Esophagus squamous epithelium (tissue), 5 donors: Measurements from ENCODE around the gene EPS8. TPM values are rescaled to one million over a fixed set of nuclear protein-coding genes. Genes with fewer than 3 reads are reported as not detected.

Source experiments
- DNase-seq: peaks from one replicate; lab custom pipeline; 2025; lab: John Stamatoyannopoulos, UW
- H3K27ac ChIP-seq, 4 donors: fragments of 200-600 bp; sonication (generic); one replicate each; pipeline ENCODE4 v1.5.1; 2016 to 2019; ENCODE audit warnings: mild to moderate bottlenecking in 1 of 4
- H3K27me3 ChIP-seq, 4 donors: fragments of 200-600 bp; sonication (generic); 1 replicate in 3 of 4; 2 replicates in 1 of 4; pipeline versions ENCODE4 v1.5.1 to v1.6.0; 2017 to 2021; ENCODE audit warnings: antibody characterized with exemption in 1 of 4
- H3K36me3 ChIP-seq, 3 donors: fragments of 200-600 bp; sonication (generic); one replicate each; pipeline ENCODE4 v1.5.1; 2016 to 2019
- H3K4me1 ChIP-seq, 3 donors: fragments of 200-600 bp; sonication (generic); one replicate each; pipeline ENCODE4 v1.5.1; 2017 to 2019
- H3K4me3 ChIP-seq, 4 donors: fragments of 200-600 bp; sonication (generic); 1 replicate in 3 of 4; 2 replicates in 1 of 4; pipeline ENCODE4 v1.5.1; 2016 to 2019; ENCODE audit warnings: mild to moderate bottlenecking in 2 of 4, moderate library complexity in 1 of 4
- H3K9me3 ChIP-seq, 3 donors: fragments of 200-600 bp; sonication (generic); one replicate each; pipeline ENCODE4 v1.5.1; 2016 to 2019
- POLR2A ChIP-seq, 4 donors: fragments of 450-650 bp; IDR thresholded peaks; one replicate each; pipeline ENCODE4 v1.6.1; 2017; ENCODE audit warnings: antibody characterized with exemption in 4 of 4, mild to moderate bottlenecking in 4 of 4, moderate library complexity in 3 of 4
- WGBS, 2 donors: methylation state at CpG; one replicate each; pipeline ENCODE4 v1.1.5; 2018; 5-methylcytosine and 5-hydroxymethylcytosine counted together
- intact Hi-C: fragments of 100-400 bp; cut with DNase I; formaldehyde crosslinking; loops from one replicate; pipeline ENCODE4 v1.15.0; 2022
- total RNA-seq, 4 donors: library from RNA; depleted of rRNA; stranded (reverse); fragments of >200 nt; gene quantifications; one replicate each; pipeline ENCODE4 v1.1.0, GENCODE V29; 2016
- TF ChIP-seq, protein P1 (sequence below), 6 experiments: fragments of 450-650 bp in 4 of 6; fragments of 200-600 bp in 2 of 6; sonication (generic) in 2 of 6; IDR thresholded peaks; one replicate each; pipeline ENCODE4 v1.5.1; 2016 to 2019; ENCODE audit warnings: antibody characterized with exemption in 6 of 6, mild to moderate bottlenecking in 4 of 6, moderate library complexity in 4 of 6
- donor health status: DM: yes; HTN: yes; CAD: no.

EPS8 gene
- total RNA-seq, 4 donors from 2014 or later: 14.2 to 56.6 (median 17.7) TPM

GRCh38 chr12:15774819-15775218 is 14.4 kb downstream of the EPS8 start:
- Histone ChIP-seq H3K27me3 (no peaks in the 10 kb centered on the region), H3K36me3 (no peaks in the 10 kb centered on the region), H3K9me3 (no peaks in the 10 kb centered on the region), H3K4me3 (no peak overlapping the region), H3K4me1 (peaks cover 0 to 42% (median 9%) of the 10 kb centered on the region in 3 donors), H3K27ac (no peak overlapping the region)
- 80 to 96% methylated on average over 1 of the region's 1 CpG for WGBS, 2 donors
- TF ChIP-seq, protein P1, sequence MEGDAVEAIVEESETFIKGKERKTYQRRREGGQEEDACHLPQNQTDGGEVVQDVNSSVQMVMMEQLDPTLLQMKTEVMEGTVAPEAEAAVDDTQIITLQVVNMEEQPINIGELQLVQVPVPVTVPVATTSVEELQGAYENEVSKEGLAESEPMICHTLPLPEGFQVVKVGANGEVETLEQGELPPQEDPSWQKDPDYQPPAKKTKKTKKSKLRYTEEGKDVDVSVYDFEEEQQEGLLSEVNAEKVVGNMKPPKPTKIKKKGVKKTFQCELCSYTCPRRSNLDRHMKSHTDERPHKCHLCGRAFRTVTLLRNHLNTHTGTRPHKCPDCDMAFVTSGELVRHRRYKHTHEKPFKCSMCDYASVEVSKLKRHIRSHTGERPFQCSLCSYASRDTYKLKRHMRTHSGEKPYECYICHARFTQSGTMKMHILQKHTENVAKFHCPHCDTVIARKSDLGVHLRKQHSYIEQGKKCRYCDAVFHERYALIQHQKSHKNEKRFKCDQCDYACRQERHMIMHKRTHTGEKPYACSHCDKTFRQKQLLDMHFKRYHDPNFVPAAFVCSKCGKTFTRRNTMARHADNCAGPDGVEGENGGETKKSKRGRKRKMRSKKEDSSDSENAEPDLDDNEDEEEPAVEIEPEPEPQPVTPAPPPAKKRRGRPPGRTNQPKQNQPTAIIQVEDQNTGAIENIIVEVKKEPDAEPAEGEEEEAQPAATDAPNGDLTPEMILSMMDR (IDR thresholded peaks at IDR 0.05): no peak
- no peak for TF ChIP-seq POLR2A (IDR thresholded peaks at IDR 0.05)
- intact Hi-C loops: no loop called here
- no peak for DNase-seq

DNA sequence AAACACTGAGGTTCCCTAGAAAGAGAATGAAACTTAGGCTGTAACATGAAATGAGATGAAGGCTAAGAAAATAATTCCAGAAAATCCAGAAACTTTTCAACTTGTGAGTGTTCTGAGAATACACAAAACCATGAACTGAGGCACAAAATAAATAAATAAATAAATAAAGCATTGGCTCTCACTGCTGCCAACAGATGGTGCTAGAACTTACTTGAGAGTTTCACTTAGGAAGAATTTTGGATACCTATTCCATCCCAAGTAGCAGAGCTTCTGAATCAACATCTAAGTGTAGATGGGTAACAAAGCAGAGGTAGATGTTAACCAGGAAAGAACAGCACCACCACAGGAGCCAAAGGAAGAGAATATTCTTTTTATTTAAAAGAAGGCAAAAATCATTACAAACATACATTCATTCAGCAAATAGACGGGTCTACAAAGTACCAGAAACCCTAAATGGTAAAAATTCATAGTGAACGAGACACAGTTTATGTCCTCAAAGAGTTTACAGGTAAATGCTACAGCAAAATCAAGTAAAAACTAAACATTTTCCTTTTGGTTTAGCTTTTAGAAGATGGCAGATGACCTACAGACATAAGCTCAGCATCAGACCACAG is 16.7 kb downstream of the EPS8 start:
- no peak for DNase-seq
- H3K36me3 ChIP-seq: no peaks in the 10 kb centered on the region
- H3K4me3 ChIP-seq: no peak overlapping the region
- H3K27ac ChIP-seq: no peak overlapping the region
- 86 to 88% methylated on average over 2 of the region's 2 CpGs for WGBS, 2 donors
- intact Hi-C loops: no loop called here
- H3K27me3 ChIP-seq: no peaks in the 10 kb centered on the region
- peaks cover 0 to 42% (median 8%) of the 10 kb centered on the region in 3 donors for H3K4me1 ChIP-seq
- TF ChIP-seq, protein P1 (IDR thresholded peaks at IDR 0.05): peak in 4 of 6 experiments; percentile 21 to 58 (median 33)
- no peak for TF ChIP-seq POLR2A (IDR thresholded peaks at IDR 0.05)
- no peaks in the 10 kb centered on the region for H3K9me3 ChIP-seq

GRCh38 chr12:15770581-15770980 is 18.6 kb downstream of the EPS8 start:
- intact Hi-C loops: no loop called here
- H3K4me1 ChIP-seq: peaks cover 0 to 44% (median 9%) of the 10 kb centered on the region in 3 donors
- H3K36me3 ChIP-seq: no peaks in the 10 kb centered on the region
- TF ChIP-seq, protein P1 (IDR thresholded peaks at IDR 0.05): no peak
- DNase-seq: no peak
- peak overlapping the region in 3 of 4 donors; percentile 25 to 55 (median 26) for H3K27ac ChIP-seq
- H3K9me3 ChIP-seq: no peaks in the 10 kb centered on the region
- no peak overlapping the region for H3K4me3 ChIP-seq
- 69 to 81% methylated on average over 1 of the region's 1 CpG for WGBS, 2 donors
- H3K27me3 ChIP-seq: no peaks in the 10 kb centered on the region

DNA sequence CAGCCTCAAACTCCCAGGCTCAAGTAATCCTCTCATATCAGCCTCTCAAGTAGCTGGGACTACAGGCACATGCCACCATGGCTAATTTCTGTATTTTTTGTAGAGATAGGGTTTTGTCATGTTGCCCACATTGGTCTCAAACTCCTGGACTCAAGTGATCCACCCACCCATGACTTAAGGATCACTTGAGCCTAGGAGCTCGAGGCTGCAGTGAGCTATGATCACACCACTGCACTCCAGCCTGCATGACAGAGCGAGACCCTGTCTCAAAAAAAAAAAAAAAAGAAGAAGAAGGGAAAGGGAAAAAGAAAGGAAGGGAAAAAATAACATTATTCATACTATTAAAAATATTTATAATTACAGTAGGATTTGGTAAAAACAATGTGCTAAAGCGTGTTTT is 19.2 kb downstream of the EPS8 start:
- Histone ChIP-seq H3K36me3 (no peaks in the 10 kb centered on the region), H3K9me3 (no peaks in the 10 kb centered on the region), H3K4me3 (no peak overlapping the region), H3K4me1 (peaks cover 0 to 43% (median 9%) of the 10 kb centered on the region in 3 donors), H3K27me3 (no peaks in the 10 kb centered on the region), H3K27ac (peak overlapping the region in 1 of 4 donors; percentile 55)
- TF ChIP-seq, protein P1 (IDR thresholded peaks at IDR 0.05): no peak
- TF ChIP-seq POLR2A (IDR thresholded peaks at IDR 0.05): no peak
- DNase-seq: no peak
- intact Hi-C loops: no loop called here
- 71 to 83% methylated on average over 1 to 3 of the region's 3 CpGs for WGBS, 2 donors

GRCh38 chr12:15769586-15769985 is 19.6 kb downstream of the EPS8 start:
- intact Hi-C loops: no loop called here
- Histone ChIP-seq H3K9me3 (no peaks in the 10 kb centered on the region), H3K36me3 (no peaks in the 10 kb centered on the region), H3K4me3 (no peak overlapping the region), H3K4me1 (peaks cover 0 to 40% (median 9%) of the 10 kb centered on the region in 3 donors), H3K27me3 (no peaks in the 10 kb centered on the region), H3K27ac (peak overlapping the region in 1 of 4 donors; percentile 6)
- WGBS, 2 donors: 67 to 76% methylated on average over 3 of the region's 3 CpGs
- DNase-seq: no peak
- TF ChIP-seq, protein P1 (IDR thresholded peaks at IDR 0.05): no peak
- no peak for TF ChIP-seq POLR2A (IDR thresholded peaks at IDR 0.05)
